HepG2 (cell line): ENCODE data around the gene TMEM53. TPM values are rescaled to one million over a fixed set of nuclear protein-coding genes. Genes with fewer than 3 reads are reported as not detected.

Experiments
- ATAC-seq: fragments of 200-7000 bp; cut with Tn5 transposase; 3 replicates; pipeline ENCODE4 v1.9.1; 2020; ENCODE audit warnings: mild to moderate bottlenecking, moderate library complexity
- BruUV-seq: library from RNA; stranded (reverse); fragments of 400-500 nt; replicated peaks from 2 replicates; lab custom pipeline; 2021; lab: Mats Ljungman, UMichigan
- CTCF ChIA-PET: fragments of 300-600 bp; formaldehyde crosslinking; extraction: SDS; loops from one replicate; lab custom pipeline; 2021; ENCODE audit warnings: low total read pairs, inconsistent platforms, low intra/inter-chr PET ratio; lab: Yijun Ruan, JAX
- POLR2A ChIA-PET: fragments of 350-600 bp; sonication (Branson Sonifier 250); formaldehyde crosslinking; loops from one replicate; lab custom pipeline; 2020; ENCODE audit warnings: antibody characterized with exemption, inconsistent platforms; lab: Yijun Ruan, JAX
- DNase-seq: peaks from one replicate; pipeline ENCODE4 v3.0.0-alpha.2; 2015; ENCODE audit warnings: low spot score
- FAIRE-seq: peaks from 3 replicates; lab custom pipeline; 2011; peaks lifted over from hg19 to GRCh38; lab: Jason Lieb, UNC
- H2AFZ ChIP-seq: one replicate; pipeline ENCODE4 v1.6.1; 2011; ENCODE audit warnings: low read length, inconsistent platforms
- H3K27ac ChIP-seq: fragments of 300-600 bp; 3 replicates; pipeline ENCODE4 v1.8.0; 2011; ENCODE audit warnings: mixed run types, mild to moderate bottlenecking, mixed read lengths, low read length, inconsistent platforms; ENCODE audit not compliant: insufficient read depth; ENCODE audit errors: extremely low read length
- H3K27me3 ChIP-seq, 2 experiments: fragments of 200-600 bp in 1 of 2; 2 replicates in 1 of 2; 3 replicates in 1 of 2; pipeline versions ENCODE4 v1.6.0 to v1.8.0; 2011; ENCODE audit warnings: low read length in 2 of 2, mild to moderate bottlenecking in 2 of 2, moderate library complexity in 2 of 2, inconsistent platforms in 1 of 2; ENCODE audit not compliant: insufficient read depth in 2 of 2, control insufficient read depth in 1 of 2
- H3K36me3 ChIP-seq, 2 experiments: fragments of 200-600 bp in 1 of 2; replicated peaks in 1 of 2; 2 replicates in 1 of 2; 3 replicates in 1 of 2; pipeline versions ENCODE4 v1.5.1 to v1.8.0; 2011; ENCODE audit warnings: low read length in 2 of 2, inconsistent platforms in 1 of 2; ENCODE audit not compliant: insufficient read depth in 2 of 2, control insufficient read depth in 1 of 2
- H3K4me1 ChIP-seq: 2 replicates; pipeline ENCODE4 v1.5.1; 2012; ENCODE audit warnings: low read length, inconsistent platforms; ENCODE audit not compliant: insufficient read depth
- H3K4me2 ChIP-seq: 2 replicates; pipeline ENCODE4 v1.6.0; 2011; ENCODE audit warnings: low read depth, low read length, inconsistent platforms
- H3K4me3 ChIP-seq, 3 experiments: fragments of 200-600 bp in 1 of 3; sonication (generic), shearing (Covaris generic) in 1 of 3; replicated peaks in 1 of 3; 2 replicates each; pipeline ENCODE4 v1.5.1; 2011 to 2016; ENCODE audit warnings: low read length in 3 of 3, inconsistent platforms in 2 of 3, low read depth in 2 of 3, mild to moderate bottlenecking in 2 of 3, control low read depth in 1 of 3, mixed read lengths in 1 of 3; ENCODE audit not compliant: insufficient read depth in 1 of 3
- H3K79me2 ChIP-seq: one replicate; pipeline ENCODE4 v1.6.1; 2011; ENCODE audit warnings: low read length, inconsistent platforms; ENCODE audit not compliant: insufficient read depth
- H3K9ac ChIP-seq: 2 replicates; pipeline ENCODE4 v1.6.0; 2011; ENCODE audit warnings: mild to moderate bottlenecking, low read depth, low read length, inconsistent platforms; ENCODE audit not compliant: insufficient read depth
- H3K9me3 ChIP-seq: 2 replicates; pipeline ENCODE4 v1.5.1; 2012; ENCODE audit warnings: mild to moderate bottlenecking, low read length
- H4K20me1 ChIP-seq: 2 replicates; pipeline ENCODE4 v1.6.0; 2011; ENCODE audit warnings: inconsistent platforms, mild to moderate bottlenecking, low read length, moderate library complexity; ENCODE audit not compliant: insufficient read depth
- CBX5 ChIP-seq: sonication (generic); formaldehyde crosslinking; IDR thresholded peaks from 2 replicates; pipeline ENCODE4 v1.4.0; 2020; ENCODE audit warnings: missing genetic modification reagents, borderline replicate concordance
- GATAD1 ChIP-seq: IDR thresholded peaks from 2 replicates; pipeline ENCODE4 v1.6.1; 2016; ENCODE audit warnings: missing genetic modification reagents, missing compliant biosample characterization
- MED1 ChIP-seq: sonication (generic); formaldehyde crosslinking; IDR thresholded peaks from 2 replicates; pipeline ENCODE4 v1.4.0; 2020; ENCODE audit warnings: missing genetic modification reagents
- NR1H2 ChIP-seq: sonication (generic); formaldehyde crosslinking; IDR thresholded peaks from 2 replicates; pipeline ENCODE4 v1.8.1; 2022; ENCODE audit warnings: low read depth, missing genetic modification reagents, borderline replicate concordance
- SKIL ChIP-seq: sonication (generic); formaldehyde crosslinking; IDR thresholded peaks from 2 replicates; pipeline ENCODE4 v1.8.0; 2022; ENCODE audit warnings: missing genetic modification reagents, mild to moderate bottlenecking, moderate library complexity, borderline replicate concordance
- SMARCE1 ChIP-seq: fragments of 450-650 bp; IDR thresholded peaks from 2 replicates; pipeline ENCODE4 v1.6.1; 2017; ENCODE audit warnings: borderline replicate concordance
- ZNF207 ChIP-seq: fragments of 450-650 bp; IDR thresholded peaks from 2 replicates; pipeline ENCODE4 v1.6.1; 2016; ENCODE audit warnings: antibody characterized with exemption, borderline replicate concordance
- ZNF225 ChIP-seq: sonication (generic); formaldehyde crosslinking; IDR thresholded peaks from 2 replicates; pipeline ENCODE4 v1.4.0; 2020; ENCODE audit warnings: mild to moderate bottlenecking, missing genetic modification reagents
- ZNF275 ChIP-seq: sonication (generic); formaldehyde crosslinking; IDR thresholded peaks from 2 replicates; pipeline ENCODE4 v1.8.0; 2022; ENCODE audit warnings: missing genetic modification reagents, mild to moderate bottlenecking, inconsistent platforms, borderline replicate concordance
- ZNF335 ChIP-seq: sonication (generic); formaldehyde crosslinking; IDR thresholded peaks from 2 replicates; pipeline ENCODE4 v1.4.0; 2020; ENCODE audit warnings: missing genetic modification reagents
- ZNF563 ChIP-seq: sonication (generic); formaldehyde crosslinking; IDR thresholded peaks from 2 replicates; pipeline ENCODE4 v1.8.0; 2022; ENCODE audit warnings: mild to moderate bottlenecking, moderate library complexity, missing genetic modification reagents
- ZSCAN25 ChIP-seq: sonication (generic); formaldehyde crosslinking; IDR thresholded peaks from 2 replicates; pipeline ENCODE4 v1.8.0; 2022; ENCODE audit warnings: mild to moderate bottlenecking, missing genetic modification reagents
- WGBS: methylation state at CpG from one replicate; pipeline ENCODE4 v1.1.6; 2017; ENCODE audit warnings: low lambda C conversion rate; 5-methylcytosine and 5-hydroxymethylcytosine counted together
- in situ Hi-C: cut with HindIII; loops from 2 replicates; pipeline ENCODE4 v1.10.0; 2017; ENCODE audit warnings: low pct_unique_long_range_greater_than_20kb; ENCODE audit not compliant: extremely low pct_ligation_motif_present
- intact Hi-C: fragments of 100-400 bp; cut with micrococcal nuclease; formaldehyde crosslinking; loops from one replicate; pipeline ENCODE4 v1.10.0; 2022; ENCODE audit not compliant: unreplicated experiment
- polyA plus RNA-seq, 8 experiments: library from polyadenylated mRNA; depleted of rRNA in 3 of 8; stranded (reverse) in 7 of 8; unstranded in 1 of 8; fragments of >200 nt; fragmentation: Illumina TruSeq in 4 of 8; extraction: Trizol in 4 of 8; gene quantifications; 2 replicates each; pipeline versions ENCODE4 v1.2.1 to v1.2.3, GENCODE V29; 2011 to 2016; ENCODE audit warnings: low read depth in 4 of 8, missing spikeins in 1 of 8, mixed read lengths in 1 of 8; ENCODE audit not compliant: insufficient read depth in 1 of 8
- total RNA-seq, 5 experiments: library from RNA; depleted of rRNA; stranded (reverse); fragments of >200 nt; fragmentation: Illumina TruSeq; extraction: Trizol; gene quantifications; 2 replicates each; pipeline ENCODE4 v1.2.3, GENCODE V29; 2016; ENCODE audit warnings: low read depth in 1 of 5

TMEM53 gene
- total and polyA plus RNA-seq, 2 of the 13 experiments (the other 11 are each of a cell fraction or from before 2014, with no cell fraction given), result 12.6 to 20.2 TPM

- in situ Hi-C loops (no loop called here), intact Hi-C loops (no loop called here)
- no peak for FAIRE-seq
- CTCF ChIA-PET, result no interaction called here
- Histone ChIP-seq H3K4me3 (no peak overlapping the region), H3K27me3 (no peaks in the 10 kb centered on the region), H3K27ac (no peak overlapping the region), H3K4me1 (no peaks in the 10 kb centered on the region), H3K9ac (no peak overlapping the region), H3K4me2 (no peak overlapping the region), H4K20me1 (no peaks in the 10 kb centered on the region), H3K79me2 (no peaks in the 10 kb centered on the region), H3K36me3 (peaks cover 54 to 93% of the 10 kb centered on the region in 2 experiments), H2AFZ (no peak overlapping the region), H3K9me3 (no peaks in the 10 kb centered on the region)
- no TSS peak for BruUV-seq
- no peak for TF ChIP-seq NR1H2 (CRISPR knock-in tag)
- no peak for TF ChIP-seq ZNF335 (CRISPR knock-in tag)
- TF ChIP-seq GATAD1, result no peak
- no peak for TF ChIP-seq ZNF563 (CRISPR knock-in tag)
- TF ChIP-seq ZSCAN25 (CRISPR knock-in tag), result no peak
- no peak for TF ChIP-seq MED1
- TF ChIP-seq SKIL (CRISPR knock-in tag), result no peak
- no peak for TF ChIP-seq SMARCE1
- TF ChIP-seq CBX5 (CRISPR knock-in tag), result no peak
- TF ChIP-seq ZNF275, result no peak
- TF ChIP-seq ZNF207, result no peak
- TF ChIP-seq ZNF225 (CRISPR knock-in tag), result no peak
- POLR2A ChIA-PET, result interaction anchor here (0.9 to 2.2 kb wide), 5 partner anchors 8 to 32 kb away, joined by 3 to 14 read pairs (median 5); partner anchors contain the start of genes ARMH1 and TMEM53
- ATAC-seq, result no peak
- WGBS, result 97% methylated on average over 2 of the region's 2 CpGs
- no peak for DNase-seq
These were observed 32.0 kb downstream of the TMEM53 start for GRCh38 chr1:44642255-44642654.
